Kidney epithelial cell (primary cell): ENCODE measurements around the gene UIMC1. TPM values are rescaled to one million over a fixed set of nuclear protein-coding genes. Genes with fewer than 3 reads are reported as not detected.

Experiments used
- DNase-seq: peaks from one replicate; pipeline ENCODE4 v3.0.0-alpha.2; 2010; ENCODE audit warnings: low read depth
- H3K27me3 ChIP-seq: 2 replicates; pipeline ENCODE4 v1.6.0; 2011; ENCODE audit warnings: low read length; ENCODE audit not compliant: control insufficient read depth, insufficient read depth
- H3K36me3 ChIP-seq: 2 replicates; pipeline ENCODE4 v1.5.1; 2011; ENCODE audit warnings: low read length; ENCODE audit not compliant: control insufficient read depth, insufficient read depth
- H3K4me3 ChIP-seq: 2 replicates; pipeline ENCODE4 v1.5.1; 2011; ENCODE audit warnings: low read depth, mild to moderate bottlenecking, control low read depth, low read length
- total RNA-seq: library from RNA; depleted of rRNA; stranded (reverse); fragments of >200 nt; gene quantifications from 2 replicates; pipeline ENCODE4 v1.2.3, GENCODE V29; 2015
- TF ChIP-seq, protein P1 (sequence below): IDR thresholded peaks from 2 replicates; pipeline ENCODE4 v1.5.1; 2011; ENCODE audit warnings: mild to moderate bottlenecking, moderate library complexity, low read length, control low read depth, inconsistent platforms; ENCODE audit not compliant: insufficient read depth, poor library complexity, severe bottlenecking

Gene UIMC1
- total RNA-seq, 1 donor from 2014 or later: 24.5 TPM

DNA sequence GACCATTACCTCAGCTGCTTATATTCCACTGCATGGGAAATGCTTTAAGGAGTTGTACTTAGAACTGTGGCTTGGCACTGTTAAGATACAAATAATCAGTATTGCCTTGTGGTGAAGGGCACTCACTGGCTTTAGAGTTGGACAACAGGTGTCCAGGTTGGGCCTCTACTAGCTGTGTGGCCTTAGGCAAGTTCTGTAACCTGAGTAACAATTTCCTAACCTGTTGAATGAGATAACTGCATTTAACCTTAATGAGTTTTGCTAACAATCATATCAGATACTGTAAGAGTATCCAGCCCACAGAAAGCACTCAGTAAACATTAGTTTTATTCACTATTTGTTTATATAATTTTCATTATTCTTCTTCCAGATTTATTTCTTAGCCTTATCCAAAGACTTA lies 90.2 kb downstream of the UIMC1 start:
- no peak for DNase-seq
- no peaks in the 10 kb centered on the region for H3K27me3 ChIP-seq
- TF ChIP-seq, protein P1, sequence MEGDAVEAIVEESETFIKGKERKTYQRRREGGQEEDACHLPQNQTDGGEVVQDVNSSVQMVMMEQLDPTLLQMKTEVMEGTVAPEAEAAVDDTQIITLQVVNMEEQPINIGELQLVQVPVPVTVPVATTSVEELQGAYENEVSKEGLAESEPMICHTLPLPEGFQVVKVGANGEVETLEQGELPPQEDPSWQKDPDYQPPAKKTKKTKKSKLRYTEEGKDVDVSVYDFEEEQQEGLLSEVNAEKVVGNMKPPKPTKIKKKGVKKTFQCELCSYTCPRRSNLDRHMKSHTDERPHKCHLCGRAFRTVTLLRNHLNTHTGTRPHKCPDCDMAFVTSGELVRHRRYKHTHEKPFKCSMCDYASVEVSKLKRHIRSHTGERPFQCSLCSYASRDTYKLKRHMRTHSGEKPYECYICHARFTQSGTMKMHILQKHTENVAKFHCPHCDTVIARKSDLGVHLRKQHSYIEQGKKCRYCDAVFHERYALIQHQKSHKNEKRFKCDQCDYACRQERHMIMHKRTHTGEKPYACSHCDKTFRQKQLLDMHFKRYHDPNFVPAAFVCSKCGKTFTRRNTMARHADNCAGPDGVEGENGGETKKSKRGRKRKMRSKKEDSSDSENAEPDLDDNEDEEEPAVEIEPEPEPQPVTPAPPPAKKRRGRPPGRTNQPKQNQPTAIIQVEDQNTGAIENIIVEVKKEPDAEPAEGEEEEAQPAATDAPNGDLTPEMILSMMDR: no peak
- no peaks in the 10 kb centered on the region for H3K36me3 ChIP-seq
- no peak overlapping the region for H3K4me3 ChIP-seq

DNA sequence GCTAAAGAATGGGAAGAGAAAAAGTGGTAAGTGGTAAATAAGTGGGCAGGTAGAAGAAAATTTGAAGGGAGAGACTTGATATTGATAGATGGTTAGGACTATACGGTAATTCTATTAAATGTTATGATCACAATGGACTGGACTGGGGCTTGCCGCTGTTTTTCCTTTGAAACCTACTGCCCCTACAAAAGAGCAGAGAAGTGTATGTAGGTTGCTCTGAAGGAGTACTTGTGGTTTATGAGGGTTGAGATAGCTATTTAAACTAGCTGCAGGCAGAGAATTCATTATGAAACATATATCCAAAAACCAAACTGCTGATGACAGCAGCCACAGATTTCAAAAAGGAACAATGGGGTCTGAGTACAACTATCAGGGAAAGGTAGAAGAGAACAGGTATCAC lies 90.7 kb downstream of the UIMC1 start:
- Histone ChIP-seq H3K36me3 (no peaks in the 10 kb centered on the region), H3K27me3 (no peaks in the 10 kb centered on the region), H3K4me3 (no peak overlapping the region)
- TF ChIP-seq, protein P1: no peak
- no peak for DNase-seq

DNA sequence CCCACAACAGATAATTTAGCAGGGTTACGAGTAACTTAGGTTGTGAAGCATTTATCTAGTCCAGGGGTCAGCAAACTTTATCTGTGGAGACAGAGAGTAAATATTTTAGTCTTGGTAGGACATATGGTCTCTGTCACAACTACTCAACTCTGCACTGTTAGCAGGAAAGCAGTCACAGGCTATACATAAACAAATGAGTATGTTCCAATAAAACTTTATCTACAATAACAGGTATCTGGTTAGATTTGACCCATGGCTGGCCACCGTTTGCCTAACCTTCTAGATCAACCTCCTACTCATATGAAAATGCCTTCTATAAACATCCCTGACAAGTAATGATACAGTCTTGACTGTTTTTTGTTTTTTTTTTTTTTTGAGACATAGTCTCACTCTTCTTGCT lies 94.5 kb downstream of the UIMC1 start:
- TF ChIP-seq, protein P1: no peak
- Histone ChIP-seq H3K27me3 (no peaks in the 10 kb centered on the region), H3K36me3 (peaks cover 1% of the 10 kb centered on the region), H3K4me3 (no peak overlapping the region)
- DNase-seq: no peak

DNA sequence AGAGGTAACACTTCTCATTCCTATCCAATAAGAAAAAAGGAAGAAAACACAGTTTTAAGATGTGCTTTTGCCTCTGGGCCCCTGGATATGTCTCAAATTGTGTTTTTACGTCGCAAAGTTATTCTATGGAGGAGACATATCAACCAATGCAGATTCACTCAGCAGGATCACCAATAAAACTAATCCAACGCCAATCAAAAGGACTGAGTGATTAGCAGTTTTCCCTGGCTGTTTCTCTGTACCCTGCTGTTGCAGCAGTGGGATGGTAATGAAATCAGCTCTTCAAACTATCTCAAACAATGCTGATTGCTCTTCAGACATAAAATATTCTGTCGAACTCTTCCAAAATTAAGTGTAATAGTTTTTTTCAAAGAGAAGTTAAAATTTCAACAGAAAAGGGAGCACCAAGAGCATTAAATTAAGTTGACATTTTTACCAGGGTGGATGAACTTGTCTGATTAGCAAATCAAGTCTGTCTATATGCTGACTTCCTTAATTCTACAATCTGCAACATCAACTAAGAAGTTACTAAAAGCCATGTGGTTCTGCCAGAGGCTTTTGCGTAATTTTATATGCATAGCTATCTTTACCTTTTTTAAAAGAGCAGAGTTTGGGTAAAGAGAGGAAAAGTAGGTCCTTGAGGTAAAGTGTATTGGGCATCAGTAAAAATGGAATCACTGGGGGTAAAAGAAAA lies 97.8 kb downstream of the UIMC1 start:
- DNase-seq: no peak
- Histone ChIP-seq H3K27me3 (no peaks in the 10 kb centered on the region), H3K36me3 (peaks cover 1% of the 10 kb centered on the region), H3K4me3 (no peak overlapping the region)
- TF ChIP-seq, protein P1: no peak

DNA sequence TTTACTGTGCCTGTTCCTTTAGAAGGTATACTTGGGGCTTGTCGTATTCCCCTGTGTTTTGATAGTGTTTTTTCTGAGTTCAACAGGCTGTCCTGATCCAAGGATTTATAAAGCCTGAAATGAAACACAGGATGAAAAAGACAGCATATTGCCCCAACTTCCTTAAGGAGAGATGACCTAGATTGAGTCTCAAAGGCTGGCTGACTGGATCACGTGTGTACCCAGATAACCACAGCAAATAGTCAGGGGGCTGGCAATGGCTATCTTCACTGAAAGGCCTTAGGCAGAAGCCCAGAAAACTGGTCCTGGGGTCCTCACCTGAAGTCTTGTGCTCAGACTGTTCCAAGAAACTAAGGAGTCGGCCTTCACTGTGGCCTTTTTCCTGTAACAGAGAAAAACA lies 99.8 kb downstream of the UIMC1 start:
- TF ChIP-seq, protein P1: no peak
- no peak overlapping the region for H3K4me3 ChIP-seq
- no peak for DNase-seq
- peaks cover 1% of the 10 kb centered on the region for H3K36me3 ChIP-seq
- no peaks in the 10 kb centered on the region for H3K27me3 ChIP-seq

DNA sequence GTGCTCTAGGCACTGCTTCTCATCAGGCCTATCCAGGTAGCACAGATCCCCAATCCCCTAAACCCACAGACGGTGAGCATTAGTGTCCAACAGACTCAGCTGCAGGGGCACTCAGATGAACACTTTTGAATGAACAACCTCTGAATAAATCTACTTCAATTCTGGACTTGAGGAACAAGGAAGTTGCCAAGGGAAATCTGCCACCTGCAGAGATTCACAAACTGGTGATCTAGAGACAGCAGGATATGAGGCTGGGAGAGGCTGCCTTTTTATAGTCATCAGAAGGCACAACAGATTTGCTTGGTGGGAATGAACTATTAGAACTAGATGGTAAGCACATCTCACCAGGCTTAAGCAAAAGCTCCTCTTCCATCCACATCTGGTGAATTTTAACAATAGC lies 100.5 kb downstream of the UIMC1 start:
- no peak for DNase-seq
- Histone ChIP-seq H3K36me3 (peaks cover 1% of the 10 kb centered on the region), H3K4me3 (no peak overlapping the region), H3K27me3 (no peaks in the 10 kb centered on the region)
- TF ChIP-seq, protein P1: no peak
